Pulmonary artery endothelial cell (primary cell): ENCODE results near the gene DAAM1. TPM values are rescaled to one million over a fixed set of nuclear protein-coding genes. Genes with fewer than 3 reads are reported as not detected.

Experiments
- DNase-seq: peaks from one replicate; pipeline ENCODE4 v3.0.0-alpha.2; 2011; ENCODE audit warnings: low read depth, low spot score
- total RNA-seq: library from RNA; depleted of rRNA; stranded (reverse); fragments of >200 nt; gene quantifications from 2 replicates; pipeline ENCODE4 v1.2.3, GENCODE V29; 2014

DAAM1 gene
- total RNA-seq, 1 donor from 2014 or later, result 42.7 TPM

DNA sequence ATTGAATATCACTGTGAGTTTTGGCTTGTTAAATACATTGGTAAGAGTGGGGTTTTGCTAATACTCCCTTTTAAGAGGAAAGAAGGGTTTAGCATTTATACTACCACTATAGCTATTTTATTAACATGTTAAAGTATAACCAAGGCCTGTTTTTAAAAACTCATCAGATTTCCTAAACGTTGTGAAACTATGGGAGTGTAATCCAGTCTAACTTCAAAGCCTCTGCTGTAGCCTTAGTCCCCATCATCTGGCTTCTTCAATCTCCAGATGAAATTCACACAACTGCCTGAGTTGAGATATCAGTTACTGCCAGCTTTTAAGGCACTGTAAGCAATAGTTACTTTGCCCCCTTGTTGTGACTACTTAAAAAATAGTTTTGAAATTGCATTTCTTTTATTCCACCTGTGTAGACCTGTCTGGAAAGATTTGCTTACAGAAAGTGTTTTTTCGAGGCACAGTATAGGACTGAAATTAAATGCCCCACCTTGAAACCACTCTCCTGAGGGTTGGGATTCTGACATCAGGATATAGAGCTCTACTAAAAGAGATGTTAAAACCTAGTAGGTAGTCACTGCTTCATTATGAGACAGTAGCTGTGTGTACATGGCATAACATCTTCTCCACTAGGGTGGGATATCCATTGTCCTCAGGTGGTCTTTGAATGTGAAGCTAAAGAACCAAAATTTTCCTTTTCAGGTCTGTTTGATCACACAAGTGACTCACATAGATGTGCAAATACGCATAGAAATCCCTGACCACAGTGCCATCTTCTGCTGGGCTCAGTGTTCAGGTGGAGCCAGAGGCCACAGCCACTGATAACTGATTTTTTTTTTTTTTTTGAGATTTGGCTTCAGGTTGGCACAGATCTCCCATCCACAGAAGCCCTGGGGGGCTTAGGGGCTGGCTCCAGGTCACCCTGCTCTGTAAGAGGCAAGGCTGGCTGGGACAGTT is 125.5 kb downstream of the DAAM1 start:
- DNase-seq, result no peak

DNA sequence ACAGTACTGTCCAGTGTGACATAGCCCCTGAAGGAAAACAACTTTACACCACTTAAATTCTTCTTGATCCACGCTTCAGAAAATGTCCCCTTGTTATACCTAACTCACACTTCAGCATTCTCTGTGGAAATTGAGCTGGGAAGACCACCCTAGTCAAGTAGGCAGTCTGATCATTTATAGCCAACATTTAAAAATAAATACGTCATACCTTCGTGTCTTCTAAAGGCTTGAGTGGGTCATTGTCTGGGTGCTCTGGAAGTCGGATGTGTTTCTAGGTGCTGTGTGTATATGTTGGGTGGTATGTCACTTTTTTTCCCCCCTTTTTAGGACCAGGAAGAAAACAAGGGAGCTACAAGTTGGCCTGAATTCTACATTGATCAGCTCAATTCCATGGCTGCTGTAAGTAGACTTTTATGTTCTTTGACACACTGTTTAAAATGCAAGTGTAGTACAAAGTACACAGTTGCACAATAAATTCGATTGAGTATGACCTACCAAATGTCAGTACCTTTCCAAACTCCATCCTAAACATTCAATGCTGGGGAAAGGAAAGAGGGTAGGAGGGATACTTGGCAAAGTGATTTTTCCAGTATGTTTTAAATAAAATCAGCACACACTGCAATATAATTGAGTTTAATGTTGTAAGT is 126.6 kb downstream of the DAAM1 start:
- DNase-seq, result no peak

GRCh38 chr14:59316151-59316830 is 127.8 kb downstream of the DAAM1 start:
- DNase-seq, result no peak

GRCh38 chr14:59317346-59317745 is 128.9 kb downstream of the DAAM1 start:
- DNase-seq, result no peak

DNA sequence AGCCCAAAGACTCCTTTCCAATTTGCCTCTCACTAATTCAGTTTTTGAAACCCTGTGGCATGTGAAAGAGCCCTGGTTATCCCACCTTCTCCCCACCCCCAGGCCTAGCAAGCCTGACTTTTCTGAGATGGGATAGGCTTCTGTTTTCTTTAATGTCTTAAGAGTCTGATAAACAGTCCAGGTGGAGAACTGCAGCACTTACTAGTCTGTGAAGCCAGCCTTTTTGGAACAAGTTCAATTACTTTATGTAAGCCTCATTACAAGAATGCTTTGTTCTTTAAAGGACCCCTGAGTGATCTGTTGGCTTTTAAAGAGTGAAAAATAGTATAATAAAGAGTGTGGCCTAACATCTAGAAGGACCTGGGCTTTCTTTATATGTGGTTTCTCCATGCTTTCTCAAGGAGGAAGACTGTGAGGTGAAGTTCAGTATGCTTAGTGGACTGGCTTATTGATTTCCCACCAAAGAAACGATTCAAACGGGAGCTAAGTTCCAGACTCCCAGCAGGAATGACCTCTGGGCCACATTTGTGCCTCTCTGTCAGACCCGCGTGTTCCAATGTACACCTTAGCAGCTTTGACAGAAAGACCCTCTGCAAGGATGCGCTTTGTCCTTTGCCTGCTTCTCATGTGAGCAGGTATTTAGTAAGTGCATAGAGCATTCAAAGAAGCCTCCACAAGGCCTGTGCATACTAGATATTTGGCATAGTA is 129.5 kb downstream of the DAAM1 start:
- no peak for DNase-seq

GRCh38 chr14:59318908-59319307 is 130.4 kb downstream of the DAAM1 start:
- DNase-seq, result no peak

DNA sequence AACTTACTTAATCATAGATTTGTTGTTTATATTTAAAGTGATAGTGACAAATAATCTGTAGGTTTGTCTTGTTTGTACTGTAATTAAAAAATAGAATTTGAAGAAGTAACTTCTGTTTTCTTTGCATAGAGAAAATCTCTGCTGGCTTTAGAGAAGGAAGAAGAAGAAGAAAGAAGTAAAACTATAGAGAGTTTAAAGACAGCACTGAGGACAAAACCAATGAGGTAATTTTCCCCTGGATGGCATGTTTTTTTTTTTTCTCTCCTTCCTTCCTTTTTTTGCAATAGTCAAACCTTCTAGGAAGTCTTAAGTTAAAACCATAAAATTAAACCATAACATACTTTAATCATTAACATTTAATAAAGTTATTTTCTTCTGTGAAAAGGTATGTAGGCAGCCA is 131.9 kb downstream of the DAAM1 start:
- DNase-seq, result no peak

- no peak for DNase-seq
Measured at GRCh38 chr14:59320763-59321625, 132.5 kb downstream of the DAAM1 start.

- DNase-seq, result no peak
Measured at GRCh38 chr14:59321626-59321949, 133.1 kb downstream of the DAAM1 start.

GRCh38 chr14:59325906-59326305 is 137.4 kb downstream of the DAAM1 start:
- no peak for DNase-seq

GRCh38 chr14:59328454-59328853 is 140.0 kb downstream of the DAAM1 start:
- no peak for DNase-seq

DNA sequence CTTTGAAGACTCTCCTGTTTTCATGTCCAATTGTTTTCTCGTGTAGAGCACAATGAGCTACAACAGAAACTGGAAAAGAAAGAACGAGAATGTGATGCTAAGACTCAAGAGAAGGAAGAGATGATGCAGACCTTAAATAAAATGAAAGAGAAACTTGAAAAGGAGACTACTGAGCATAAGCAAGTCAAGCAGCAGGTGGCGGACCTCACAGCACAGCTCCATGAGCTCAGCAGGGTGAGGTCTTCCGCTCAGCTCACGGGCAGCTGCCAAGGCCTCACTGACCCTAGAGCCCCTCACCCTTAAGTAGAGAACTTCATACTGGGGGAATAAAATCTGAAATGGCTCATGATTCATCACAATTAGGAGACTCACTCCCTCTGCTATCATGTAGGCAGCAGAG is 142.0 kb downstream of the DAAM1 start:
- DNase-seq, result no peak

- DNase-seq, result no peak
Measured at GRCh38 chr14:59331217-59331616, 142.8 kb downstream of the DAAM1 start.

GRCh38 chr14:59332727-59333126 is 144.3 kb downstream of the DAAM1 start:
- DNase-seq, result peak; percentile 96

DNA sequence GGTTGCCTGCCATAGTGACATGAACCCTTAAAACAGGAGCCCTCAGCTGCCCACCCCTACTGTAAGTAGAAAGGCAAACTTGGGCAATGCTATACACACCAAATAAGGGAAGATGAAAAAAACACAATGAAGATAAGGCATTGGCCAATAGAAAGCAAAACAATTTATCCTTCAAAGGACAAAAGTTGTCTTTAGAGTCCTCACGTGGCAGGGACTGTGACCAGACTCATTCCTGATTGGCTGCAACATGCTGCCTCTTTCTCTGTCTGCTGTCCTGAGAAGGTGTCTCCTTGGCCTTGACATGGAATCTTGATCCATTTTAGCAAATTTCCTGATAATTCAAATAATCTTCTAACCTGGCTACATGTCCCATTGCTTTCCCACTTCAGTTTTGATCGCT is 144.8 kb downstream of the DAAM1 start:
- DNase-seq, result no peak

- DNase-seq, result peak; percentile 84
Measured at GRCh38 chr14:59333668-59334067, 145.2 kb downstream of the DAAM1 start.

DNA sequence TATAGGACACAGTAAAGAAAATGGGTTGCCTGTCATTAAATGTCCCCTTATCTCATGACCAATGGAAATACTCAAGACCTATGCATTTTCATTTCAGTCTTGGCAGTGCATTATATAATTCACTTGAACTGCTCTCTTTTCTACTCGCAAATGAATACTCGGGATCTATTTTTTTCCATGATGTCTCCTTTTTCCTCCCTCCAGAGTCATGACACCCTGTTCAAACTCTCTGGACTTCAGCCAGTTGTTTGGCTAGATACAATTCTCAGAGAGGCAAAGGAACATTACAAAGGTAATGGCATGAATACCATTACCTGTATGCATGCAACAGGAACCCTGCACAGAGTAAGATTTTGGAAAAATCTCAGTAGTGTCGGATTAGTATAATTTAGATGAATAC is 145.8 kb downstream of the DAAM1 start:
- DNase-seq, result no peak

DNA sequence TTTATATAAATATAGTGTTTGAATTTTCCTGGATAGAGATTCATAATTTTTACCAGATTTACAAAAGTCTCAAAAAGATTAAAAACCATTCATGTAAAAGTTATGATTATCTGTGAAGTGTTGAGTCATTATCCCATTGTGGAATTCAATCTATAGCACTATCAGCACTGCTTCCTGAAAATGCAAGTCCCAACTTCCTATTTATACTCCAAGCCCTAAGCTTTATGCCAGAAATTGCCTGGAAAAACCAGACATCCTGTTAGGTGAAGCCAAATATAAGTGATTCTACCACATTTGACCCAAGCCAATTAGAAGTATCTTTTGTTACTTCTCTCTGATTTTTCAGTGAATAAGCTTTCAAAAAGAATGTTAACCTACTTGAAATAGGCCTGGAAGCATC is 147.6 kb downstream of the DAAM1 start:
- peak; percentile 90 for DNase-seq

DNA sequence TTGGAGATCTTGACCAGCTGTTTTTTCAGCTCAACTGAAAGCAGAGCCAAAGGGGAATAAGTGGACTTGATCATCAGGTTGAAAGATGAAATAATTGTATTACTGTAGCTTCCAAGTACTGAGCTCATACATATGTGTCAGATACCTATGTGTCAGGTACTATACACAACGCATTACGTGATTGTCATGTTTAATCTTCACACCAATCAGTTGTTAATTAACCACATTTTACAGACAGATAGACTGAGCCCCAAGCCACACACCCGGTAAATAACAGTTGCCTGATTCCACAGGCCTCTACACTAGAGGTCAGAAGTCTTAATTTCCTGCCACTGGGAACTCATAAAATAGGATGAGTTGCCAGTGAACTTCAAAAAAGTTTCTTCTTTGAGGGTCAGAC is 148.2 kb downstream of the DAAM1 start:
- no peak for DNase-seq

- no peak for DNase-seq
Measured at GRCh38 chr14:59337141-59337611, 148.7 kb downstream of the DAAM1 start.

GRCh38 chr14:59338761-59339160 is 150.3 kb downstream of the DAAM1 start:
- no peak for DNase-seq
